GM18873 (cell line): ENCODE data around the gene RAD18.

Experiments used
- ATAC-seq: cut with Tn5 transposase; IDR thresholded peaks from one replicate; pipeline ENCODE4 v1.9.1; 2021; ENCODE audit warnings: mild to moderate bottlenecking, moderate library complexity, moderate number of reproducible peaks; ENCODE audit not compliant: unreplicated experiment, low FRiP score

The RAD18 gene

GRCh38 chr3:8963137-8963853, at the start of gene RAD18:
TSS of gene RAD18 (minus strand) at chr3:8963472. CDS start at chr3:8963385, 87 bp downstream.
- peak; percentile 87 for ATAC-seq

GRCh38 chr3:9012521-9012920, 49.2 kb upstream of the RAD18 start:
- ATAC-seq, result no peak

- no peak for ATAC-seq
These were observed 46.8 kb upstream of the RAD18 start for GRCh38 chr3:9009976-9010545.

GRCh38 chr3:9008550-9009255, 45.4 kb upstream of the RAD18 start:
- ATAC-seq, result no peak

- no peak for ATAC-seq
These were observed 44.7 kb upstream of the RAD18 start for GRCh38 chr3:9007928-9008327.

- no peak for ATAC-seq
These were observed 43.9 kb upstream of the RAD18 start for GRCh38 chr3:9007213-9007612.

- no peak for ATAC-seq
These were observed 36.8 kb upstream of the RAD18 start for GRCh38 chr3:9000041-9000440.

GRCh38 chr3:8997151-8997550, 33.9 kb upstream of the RAD18 start:
- no peak for ATAC-seq

GRCh38 chr3:8996681-8997121, 33.4 kb upstream of the RAD18 start:
- no peak for ATAC-seq

GRCh38 chr3:8996216-8996615, 32.9 kb upstream of the RAD18 start:
- ATAC-seq, result no peak

GRCh38 chr3:8994226-8994625, 31.0 kb upstream of the RAD18 start:
- ATAC-seq, result no peak

GRCh38 chr3:8993331-8993730, 30.1 kb upstream of the RAD18 start:
- ATAC-seq, result no peak

GRCh38 chr3:8992854-8993253, 29.6 kb upstream of the RAD18 start:
- ATAC-seq, result no peak

GRCh38 chr3:8992199-8992598, 28.9 kb upstream of the RAD18 start:
- ATAC-seq, result no peak

GRCh38 chr3:8990266-8991215, 27.3 kb upstream of the RAD18 start:
- no peak for ATAC-seq

GRCh38 chr3:8988791-8989558, 25.7 kb upstream of the RAD18 start:
- no peak for ATAC-seq

- ATAC-seq, result no peak
These were observed 25.0 kb upstream of the RAD18 start for GRCh38 chr3:8988384-8988655.

- peak; percentile 69 for ATAC-seq
These were observed 24.5 kb upstream of the RAD18 start for GRCh38 chr3:8987645-8988383.

- ATAC-seq, result no peak
These were observed 24.0 kb upstream of the RAD18 start for GRCh38 chr3:8987226-8987625.
